Measurements from ENCODE around the gene MYMX. TPM values are rescaled to one million over a fixed set of nuclear protein-coding genes. Genes with fewer than 3 reads are reported as not detected.
"Not testable (repeated sequence)": the region's sequence is repeated elsewhere in the genome, so short reads cannot be mapped to it uniquely, and the experiment has no call there.

Gene MYMX
- total RNA-seq, 1 experiment from 2014 or later: not detected

GRCh38 chr6:44183783-44184182 lies 32.9 kb upstream of the MYMX start:
- DNase-seq (ENCODE audit: low spot score): no peak
- Histone ChIP-seq H3K9me3 (ENCODE audit: low read depth, low read length, poor library complexity, severe bottlenecking) (no peaks in the 10 kb centered on the region), H3K36me3 (ENCODE audit: insufficient read depth, low read length, poor library complexity, severe bottlenecking) (no peaks in the 10 kb centered on the region), H3K4me1 (ENCODE audit: insufficient read depth, low read length, poor library complexity, severe bottlenecking) (no peaks in the 10 kb centered on the region), H3K27me3 (replicated peaks; ENCODE audit: insufficient read depth, low read depth, low read length, poor library complexity) (no peaks in the 10 kb centered on the region), H3K4me3 (ENCODE audit: low read depth, low read length, poor library complexity, severe bottlenecking) (no peak overlapping the region), H3K27ac (ENCODE audit: low read depth, low read length, poor library complexity, severe bottlenecking) (no peak overlapping the region)
- intact Hi-C loops (cut with micrococcal nuclease; ENCODE audit: unreplicated experiment): no loop called here
- CTCF ChIA-PET: no interaction called here
- TF ChIP-seq CTCF (conservative IDR thresholded peaks at IDR 0.05; ENCODE audit: low read depth, low read length): no peak
- TF ChIP-seq EZH2 (IDR thresholded peaks at IDR 0.05; ENCODE audit: borderline replicate concordance, low read depth, low read length, poor library complexity, severe bottlenecking): no peak
- no TSS peak for BruUV-seq (replicated peaks)
- POLR2A ChIA-PET (ENCODE audit: low non-redundant PET): no interaction called here

- DNase-seq (ENCODE audit: low spot score); POLR2A ChIA-PET (ENCODE audit: low non-redundant PET); H3K27me3 ChIP-seq (replicated peaks; ENCODE audit: insufficient read depth, low read depth, low read length, poor library complexity); CTCF ChIA-PET; H3K4me1 ChIP-seq (ENCODE audit: insufficient read depth, low read length, poor library complexity, severe bottlenecking); H3K9me3 ChIP-seq (ENCODE audit: low read depth, low read length, poor library complexity, severe bottlenecking); BruUV-seq (replicated peaks); H3K27ac ChIP-seq (ENCODE audit: low read depth, low read length, poor library complexity, severe bottlenecking); H3K4me3 ChIP-seq (ENCODE audit: low read depth, low read length, poor library complexity, severe bottlenecking); H3K36me3 ChIP-seq (ENCODE audit: insufficient read depth, low read length, poor library complexity, severe bottlenecking); intact Hi-C loops (cut with micrococcal nuclease; ENCODE audit: unreplicated experiment): not testable (repeated sequence)
Observed at GRCh38 chr6:44185356-44185755, 31.4 kb upstream of the MYMX start.

- H3K36me3 ChIP-seq (ENCODE audit: insufficient read depth, low read length, poor library complexity, severe bottlenecking): no peaks in the 10 kb centered on the region
- intact Hi-C loops (cut with micrococcal nuclease; ENCODE audit: unreplicated experiment): no loop called here
- CTCF ChIA-PET: no interaction called here
- H3K27me3 ChIP-seq (replicated peaks; ENCODE audit: insufficient read depth, low read depth, low read length, poor library complexity): no peaks in the 10 kb centered on the region
- no peaks in the 10 kb centered on the region for H3K9me3 ChIP-seq (ENCODE audit: low read depth, low read length, poor library complexity, severe bottlenecking)
- BruUV-seq (replicated peaks): no TSS peak
- H3K4me3 ChIP-seq (ENCODE audit: low read depth, low read length, poor library complexity, severe bottlenecking): no peak overlapping the region
- no peak overlapping the region for H3K27ac ChIP-seq (ENCODE audit: low read depth, low read length, poor library complexity, severe bottlenecking)
- no peak for DNase-seq (ENCODE audit: low spot score)
- TF ChIP-seq EZH2 (IDR thresholded peaks at IDR 0.05; ENCODE audit: borderline replicate concordance, low read depth, low read length, poor library complexity, severe bottlenecking) (no peak), CTCF (conservative IDR thresholded peaks at IDR 0.05; ENCODE audit: low read depth, low read length) (no peak)
- POLR2A ChIA-PET (ENCODE audit: low non-redundant PET): no interaction called here
- H3K4me1 ChIP-seq (ENCODE audit: insufficient read depth, low read length, poor library complexity, severe bottlenecking): no peaks in the 10 kb centered on the region
Observed at GRCh38 chr6:44185953-44186634, 30.6 kb upstream of the MYMX start.

- CTCF ChIA-PET: no interaction called here
Observed at GRCh38 chr6:44186635-44187025, 30.1 kb upstream of the MYMX start.

More at GRCh38 chr6:44186635-44187025, 30.1 kb upstream of the MYMX start:
- no TSS peak for BruUV-seq (replicated peaks)
- H3K9me3 ChIP-seq (ENCODE audit: low read depth, low read length, poor library complexity, severe bottlenecking): no peaks in the 10 kb centered on the region
- intact Hi-C loops (cut with micrococcal nuclease; ENCODE audit: unreplicated experiment): no loop called here
- no peaks in the 10 kb centered on the region for H3K36me3 ChIP-seq (ENCODE audit: insufficient read depth, low read length, poor library complexity, severe bottlenecking)
- DNase-seq (ENCODE audit: low spot score): no peak
- no peak for TF ChIP-seq EZH2 (IDR thresholded peaks at IDR 0.05; ENCODE audit: borderline replicate concordance, low read depth, low read length, poor library complexity, severe bottlenecking)
- TF ChIP-seq CTCF (conservative IDR thresholded peaks at IDR 0.05; ENCODE audit: low read depth, low read length): no peak
- H3K27ac ChIP-seq (ENCODE audit: low read depth, low read length, poor library complexity, severe bottlenecking): no peak overlapping the region
- no peaks in the 10 kb centered on the region for H3K27me3 ChIP-seq (replicated peaks; ENCODE audit: insufficient read depth, low read depth, low read length, poor library complexity)
- no peak overlapping the region for H3K4me3 ChIP-seq (ENCODE audit: low read depth, low read length, poor library complexity, severe bottlenecking)
- POLR2A ChIA-PET (ENCODE audit: low non-redundant PET): no interaction called here
- no peaks in the 10 kb centered on the region for H3K4me1 ChIP-seq (ENCODE audit: insufficient read depth, low read length, poor library complexity, severe bottlenecking)

Data from A673 (cell line).